GM12875 (cell line): Measurements from ENCODE around the gene DOC2B.
A peak's percentile ranks its signal among the peaks of the same experiment; 100 is the strongest.

Source experiments
- H3K4me3 ChIP-seq: one replicate; pipeline ENCODE4 v1.5.1; 2011; ENCODE audit warnings: low read depth, low read length, control low read depth
- TF ChIP-seq, protein P1 (sequence below): IDR thresholded peaks from 2 replicates; pipeline ENCODE4 v1.5.1; 2011; ENCODE audit warnings: low read depth, mild to moderate bottlenecking, control low read depth, inconsistent platforms, low read length, moderate library complexity, borderline replicate concordance; ENCODE audit not compliant: insufficient read depth

Gene DOC2B

DNA sequence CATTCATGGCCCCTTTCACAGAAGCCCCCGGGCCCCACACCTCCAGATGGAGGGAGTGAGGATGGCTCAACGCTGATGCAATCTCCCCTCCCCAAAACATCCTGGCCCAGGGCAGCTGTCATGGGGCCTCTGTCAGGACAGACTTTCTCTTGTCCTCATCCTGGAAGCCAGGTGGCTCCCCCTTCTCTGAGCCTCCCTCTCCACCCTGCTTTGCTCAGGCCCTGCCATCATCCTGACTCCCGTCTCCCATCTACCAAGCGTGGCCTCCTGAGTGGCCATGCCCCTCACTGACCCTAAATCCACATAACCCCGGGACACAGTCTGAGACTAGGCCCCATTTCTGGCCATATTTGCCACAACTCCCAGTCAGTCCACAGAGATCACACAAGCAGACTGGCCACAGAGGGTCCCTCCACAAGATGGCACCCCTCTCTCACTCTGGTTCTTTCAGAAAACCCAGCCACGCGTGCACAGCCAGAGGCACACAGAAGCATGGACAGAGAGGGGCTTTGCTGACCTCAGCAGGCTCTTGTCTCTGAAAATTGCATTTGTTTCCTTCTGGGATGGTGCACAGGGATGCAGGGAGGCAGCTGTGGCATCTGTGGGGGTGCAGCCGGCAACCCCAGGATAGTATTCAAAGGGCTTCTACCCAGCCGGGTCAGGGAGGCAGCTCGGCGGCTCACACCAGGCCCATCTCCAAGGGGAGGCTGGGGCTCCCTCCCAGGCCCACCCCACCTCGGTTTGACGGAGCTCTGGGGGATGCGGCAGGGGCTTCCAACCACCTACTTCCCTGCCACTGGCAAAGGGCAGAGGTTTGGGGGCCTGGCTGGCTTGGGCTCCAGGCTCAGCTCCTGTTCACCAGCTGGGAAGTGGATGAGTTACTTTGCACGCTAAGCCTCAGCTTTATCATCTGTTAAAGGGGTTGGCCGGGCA is 16.9 kb downstream of the DOC2B start:
- TF ChIP-seq, protein P1, sequence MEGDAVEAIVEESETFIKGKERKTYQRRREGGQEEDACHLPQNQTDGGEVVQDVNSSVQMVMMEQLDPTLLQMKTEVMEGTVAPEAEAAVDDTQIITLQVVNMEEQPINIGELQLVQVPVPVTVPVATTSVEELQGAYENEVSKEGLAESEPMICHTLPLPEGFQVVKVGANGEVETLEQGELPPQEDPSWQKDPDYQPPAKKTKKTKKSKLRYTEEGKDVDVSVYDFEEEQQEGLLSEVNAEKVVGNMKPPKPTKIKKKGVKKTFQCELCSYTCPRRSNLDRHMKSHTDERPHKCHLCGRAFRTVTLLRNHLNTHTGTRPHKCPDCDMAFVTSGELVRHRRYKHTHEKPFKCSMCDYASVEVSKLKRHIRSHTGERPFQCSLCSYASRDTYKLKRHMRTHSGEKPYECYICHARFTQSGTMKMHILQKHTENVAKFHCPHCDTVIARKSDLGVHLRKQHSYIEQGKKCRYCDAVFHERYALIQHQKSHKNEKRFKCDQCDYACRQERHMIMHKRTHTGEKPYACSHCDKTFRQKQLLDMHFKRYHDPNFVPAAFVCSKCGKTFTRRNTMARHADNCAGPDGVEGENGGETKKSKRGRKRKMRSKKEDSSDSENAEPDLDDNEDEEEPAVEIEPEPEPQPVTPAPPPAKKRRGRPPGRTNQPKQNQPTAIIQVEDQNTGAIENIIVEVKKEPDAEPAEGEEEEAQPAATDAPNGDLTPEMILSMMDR, result peak; percentile 38; the same call in 1 of the 2 replicates
- H3K4me3 ChIP-seq, result no peak overlapping the region

DNA sequence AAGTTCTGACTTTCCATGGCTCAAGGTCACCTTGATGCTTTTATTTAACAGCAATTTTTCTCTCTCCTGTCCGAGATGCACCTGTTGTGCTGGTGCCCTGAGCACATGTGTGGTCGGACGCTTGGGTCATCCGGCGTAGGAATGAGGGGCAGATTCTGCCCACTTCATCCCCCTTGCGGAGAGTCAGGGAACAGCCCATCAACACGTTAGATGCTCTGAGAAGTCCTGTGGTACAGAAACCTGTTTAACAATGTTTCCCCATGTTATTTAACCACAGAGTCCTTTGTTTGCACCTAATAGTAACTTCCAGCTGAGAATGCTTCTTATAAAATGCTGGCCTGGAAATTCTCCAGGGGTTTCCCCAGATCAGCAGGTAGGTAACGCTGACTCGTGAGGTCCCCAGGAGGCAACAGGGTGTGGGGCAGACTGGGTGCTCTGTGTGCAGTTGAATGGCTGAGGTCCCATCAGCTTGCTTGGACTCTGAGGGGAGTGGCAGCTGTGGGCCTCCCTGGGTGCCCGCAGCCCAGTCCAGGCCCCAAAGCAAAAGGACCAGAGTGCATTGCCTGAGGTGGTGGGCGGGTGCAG is 17.8 kb downstream of the DOC2B start:
- TF ChIP-seq, protein P1, result no peak

DNA sequence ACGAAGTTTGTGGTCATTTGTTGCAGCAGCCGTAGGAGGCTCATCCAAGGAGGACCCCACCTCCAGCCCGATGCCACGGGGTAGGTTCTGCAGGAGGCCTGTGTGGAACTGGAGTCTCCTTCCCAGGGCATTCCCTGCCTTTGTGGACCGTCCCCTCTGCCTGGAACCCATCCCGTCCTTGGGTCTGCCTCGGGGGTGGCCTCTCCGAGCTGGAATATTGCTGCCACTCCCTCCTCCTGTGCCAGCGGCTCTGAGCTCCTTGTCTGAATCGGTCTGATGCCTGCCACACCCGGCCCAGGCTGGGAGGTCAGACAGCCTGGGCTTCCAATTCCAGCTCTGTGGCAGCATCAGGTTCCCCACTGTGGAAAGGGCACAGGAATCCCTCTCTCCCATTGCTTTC is 18.8 kb downstream of the DOC2B start:
- H3K4me3 ChIP-seq, result no peak overlapping the region
- TF ChIP-seq, protein P1, result no peak

More for the DNA sequence above, 17.8 kb downstream of the DOC2B start:
- H3K4me3 ChIP-seq, result no peak overlapping the region

DNA sequence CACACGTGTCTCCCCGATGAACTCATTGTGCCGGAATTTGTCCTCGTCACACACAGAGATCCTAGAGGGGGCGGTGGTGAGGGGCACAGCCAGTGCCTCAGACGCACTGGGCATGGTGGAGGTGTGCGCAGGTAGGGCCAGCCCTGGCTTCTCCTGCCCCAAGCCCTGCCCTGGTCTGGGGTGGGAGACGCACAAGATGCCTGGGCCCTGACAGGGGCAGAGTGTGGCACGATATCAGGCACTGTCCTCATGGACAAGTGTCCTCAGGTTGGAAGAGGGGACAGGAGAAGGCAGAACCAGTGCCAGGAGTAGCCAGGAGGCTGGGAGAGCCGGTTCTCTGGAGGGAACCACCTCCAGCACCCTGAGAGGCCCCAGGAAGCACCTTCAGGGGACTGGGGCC is 20.0 kb downstream of the DOC2B start:
- no peak overlapping the region for H3K4me3 ChIP-seq
- TF ChIP-seq, protein P1, result no peak

DNA sequence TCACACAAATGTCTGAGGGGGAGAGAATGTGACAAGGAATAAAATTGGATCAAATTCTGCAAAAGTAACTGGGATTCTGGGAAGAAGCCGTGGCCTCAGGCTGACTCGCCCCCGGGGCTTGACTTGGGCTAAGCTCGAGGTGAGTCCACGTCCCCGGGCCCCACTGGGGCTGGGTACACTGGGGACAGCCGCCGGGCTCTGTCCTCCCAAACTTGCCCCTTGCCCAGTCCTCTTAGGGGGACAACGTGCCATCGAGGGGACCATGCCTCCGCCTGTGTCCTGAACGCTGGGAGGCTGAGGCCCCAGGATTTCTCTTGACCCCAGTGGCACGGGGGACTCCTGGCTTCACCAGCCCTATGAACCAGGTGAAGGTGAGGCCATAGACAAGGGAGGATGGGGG is 21.1 kb downstream of the DOC2B start:
- TF ChIP-seq, protein P1, result no peak
- H3K4me3 ChIP-seq, result no peak overlapping the region

DNA sequence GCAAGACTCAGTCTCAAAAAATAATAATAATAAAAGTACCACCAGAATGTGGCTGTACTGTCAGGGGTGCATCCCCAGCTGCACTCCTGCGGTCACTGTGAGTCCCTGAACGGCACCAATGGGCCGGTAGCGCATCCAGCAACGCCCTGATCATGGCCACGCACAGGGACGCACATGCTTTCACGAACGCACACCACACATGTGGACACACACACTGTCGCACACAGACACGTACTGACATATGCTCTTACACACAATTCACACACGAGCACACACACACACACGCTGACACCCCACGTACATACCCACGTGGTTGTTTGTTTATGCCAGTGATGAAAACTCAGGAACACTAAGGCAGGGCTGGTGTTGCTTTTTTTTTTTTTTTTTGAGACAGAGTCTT is 21.8 kb downstream of the DOC2B start:
- no peak overlapping the region for H3K4me3 ChIP-seq
- TF ChIP-seq, protein P1, result no peak
